GM21390 (cell line): Measurements from ENCODE around the gene PDSS2.
"Not testable (repeated sequence)": the region's sequence is repeated elsewhere in the genome, so short reads cannot be mapped to it uniquely, and the experiment has no call there.

Experiments used
- ATAC-seq: cut with Tn5 transposase; IDR thresholded peaks from one replicate; pipeline ENCODE4 v1.9.1; 2021; ENCODE audit not compliant: unreplicated experiment

PDSS2 gene

DNA sequence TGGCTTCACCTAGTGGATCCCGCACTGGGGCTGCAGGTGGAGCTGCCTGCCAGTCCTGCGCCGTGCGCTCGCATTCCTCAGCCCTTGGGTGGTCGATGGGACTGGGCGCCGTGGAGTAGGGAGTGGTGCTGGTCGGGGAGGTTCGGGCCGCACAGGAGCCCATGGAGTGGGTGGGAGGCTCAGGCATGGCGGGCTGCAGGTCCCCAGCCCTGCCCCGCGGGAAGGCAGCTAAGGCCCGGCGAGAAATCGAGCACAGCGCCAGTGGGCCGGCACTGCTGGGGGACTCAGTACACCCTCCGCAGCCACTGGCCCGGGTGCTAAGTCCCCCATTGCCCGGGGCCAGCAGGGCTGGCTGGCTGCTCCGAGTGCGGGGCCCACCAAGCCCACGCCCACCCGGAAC is 95.2 kb downstream of the PDSS2 start:
- not testable (repeated sequence) for ATAC-seq

DNA sequence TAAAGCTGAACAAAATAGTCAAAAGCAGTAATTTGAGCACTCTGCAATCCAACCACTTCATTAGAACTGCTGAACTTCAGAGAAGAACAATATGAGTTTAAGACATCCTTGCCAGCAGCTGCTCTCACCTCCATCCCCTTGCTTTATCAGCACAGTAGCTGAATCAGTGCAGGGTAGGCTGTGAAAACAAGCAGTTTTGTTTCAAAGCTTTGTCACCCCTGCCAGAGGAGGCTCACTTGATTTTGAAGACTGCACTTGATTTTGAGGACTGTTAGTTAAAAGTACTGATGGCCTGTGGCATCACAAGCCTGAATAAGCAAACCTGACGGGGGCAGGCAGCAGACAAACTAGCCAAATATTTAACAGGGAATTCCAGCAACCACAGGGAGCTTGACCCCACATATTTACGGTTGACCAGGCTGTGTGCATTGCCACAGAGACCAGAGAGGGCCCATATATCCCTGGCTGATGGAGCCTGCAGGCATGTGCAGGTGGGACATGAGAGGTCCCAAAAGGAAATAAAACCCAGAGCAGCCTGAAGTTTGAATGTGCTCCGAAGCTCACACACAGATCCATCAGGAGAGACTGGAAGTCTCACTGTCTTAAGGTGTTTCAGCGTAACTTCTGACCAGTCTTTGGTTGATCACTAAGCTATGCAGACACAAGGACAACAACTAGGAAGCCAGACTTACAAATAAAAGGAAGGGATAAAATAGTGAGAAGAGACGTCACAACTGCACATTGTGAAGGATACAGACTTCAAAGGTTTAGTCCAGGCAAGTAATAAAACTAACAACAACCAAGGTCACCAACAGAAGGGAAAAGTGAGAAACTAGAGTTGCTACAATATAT is 97.4 kb downstream of the PDSS2 start:
- ATAC-seq: no peak

- no peak for ATAC-seq
Measured at GRCh38 chr6:107360476-107360875, 98.9 kb downstream of the PDSS2 start.

DNA sequence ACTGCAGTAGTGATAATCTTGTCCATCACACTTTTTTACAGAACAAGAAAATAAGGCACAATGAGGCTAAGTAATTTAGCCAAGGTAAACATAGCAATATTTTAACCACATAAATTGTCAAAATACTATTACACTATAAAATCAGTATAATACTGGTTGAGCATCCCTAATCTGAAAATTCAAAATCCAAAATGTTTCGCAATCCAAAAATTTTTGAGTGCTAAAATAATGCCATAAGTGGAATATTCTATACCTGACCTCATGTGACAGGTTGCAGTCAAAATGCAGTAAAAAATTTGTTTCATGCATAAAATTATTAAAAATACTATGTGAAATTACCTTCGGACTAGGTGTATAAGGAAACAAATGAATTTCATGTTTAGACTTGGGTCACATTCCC is 101.5 kb downstream of the PDSS2 start:
- no peak for ATAC-seq

GRCh38 chr6:107357031-107357430 is 102.3 kb downstream of the PDSS2 start:
- no peak for ATAC-seq

GRCh38 chr6:107355659-107356058 is 103.7 kb downstream of the PDSS2 start:
- ATAC-seq: no peak

DNA sequence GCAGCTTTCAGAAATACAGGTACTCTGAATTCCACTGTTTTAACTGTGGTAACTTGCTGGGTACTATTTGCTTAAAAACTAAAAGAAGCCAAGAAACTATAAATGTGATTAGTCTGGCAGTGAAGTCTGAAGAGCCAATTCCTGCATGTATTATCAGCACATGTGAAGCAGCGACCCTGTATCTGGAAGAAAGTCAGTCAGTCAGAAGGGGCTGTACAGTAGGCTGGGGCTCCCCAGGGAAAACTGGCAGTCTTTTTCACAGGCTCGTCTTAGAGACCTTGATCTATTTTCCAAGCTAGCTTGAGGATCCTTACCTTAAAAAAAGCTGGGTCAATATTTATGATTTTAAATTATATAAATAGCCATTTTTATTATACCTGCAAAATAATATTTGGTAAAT is 104.9 kb downstream of the PDSS2 start:
- ATAC-seq: no peak

DNA sequence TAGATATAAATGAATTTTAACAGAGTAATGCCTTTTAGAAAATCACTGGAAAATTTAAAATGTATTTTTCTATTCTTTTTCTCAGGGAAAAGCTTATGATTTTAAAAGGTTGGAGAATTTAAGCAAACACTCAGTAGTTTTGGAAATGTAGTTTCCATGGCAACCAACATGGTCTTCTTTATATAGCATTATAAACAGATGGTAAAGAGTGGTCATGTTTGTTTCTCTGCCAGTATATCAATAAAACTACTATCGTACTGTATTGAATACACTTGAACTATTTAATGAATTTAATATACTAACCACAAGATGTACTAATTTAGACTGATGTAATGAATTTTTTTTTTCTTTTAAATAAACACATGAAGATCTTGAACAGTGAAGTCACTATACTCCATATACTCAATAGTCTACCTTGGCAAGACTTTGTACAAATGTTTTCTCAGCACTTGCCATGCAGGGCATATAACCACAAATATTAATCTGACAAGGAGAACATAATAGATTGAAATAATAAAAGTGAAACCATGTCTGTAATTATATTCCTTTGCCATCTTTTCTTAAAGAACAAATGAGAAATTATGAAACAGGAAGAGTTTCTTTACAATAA is 105.5 kb downstream of the PDSS2 start:
- no peak for ATAC-seq

- no peak for ATAC-seq
Measured at GRCh38 chr6:107348224-107348623, 111.1 kb downstream of the PDSS2 start.

DNA sequence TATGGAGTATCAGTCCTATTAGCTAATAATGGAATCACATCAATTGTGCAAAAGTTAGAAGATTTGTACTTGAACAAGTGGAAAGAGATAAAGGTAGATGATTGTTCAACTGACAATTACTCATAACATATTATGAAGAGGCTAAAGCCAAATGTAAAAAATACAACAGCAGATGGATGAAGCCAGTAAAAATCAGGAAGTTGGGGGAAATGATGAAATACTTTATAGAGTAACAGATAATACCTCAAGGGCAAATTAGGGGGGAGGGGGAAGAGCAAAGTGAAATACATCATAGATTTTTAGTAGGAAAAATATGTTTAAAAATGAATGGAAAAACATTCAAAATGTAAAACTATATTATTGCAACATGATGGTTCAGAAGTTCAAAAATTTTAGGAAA is 114.0 kb downstream of the PDSS2 start:
- ATAC-seq: no peak

DNA sequence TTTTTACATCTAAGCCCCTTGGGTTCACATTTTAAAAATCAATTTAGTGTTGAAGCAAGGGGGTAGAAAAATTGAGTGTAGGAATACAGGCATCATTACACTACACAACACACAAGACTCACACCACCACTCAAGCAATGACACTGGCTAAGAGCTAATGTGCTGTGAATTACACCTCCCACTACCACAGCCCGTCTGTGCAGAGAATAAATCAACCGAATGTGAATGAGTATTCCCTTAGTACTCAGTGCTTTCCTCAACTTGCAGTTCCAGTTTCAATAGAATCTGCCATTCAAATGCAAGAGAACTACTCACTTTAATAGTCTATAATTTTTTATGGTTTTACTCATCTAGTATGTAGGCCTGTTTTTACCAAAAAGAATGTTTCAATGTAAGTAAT is 114.4 kb downstream of the PDSS2 start:
- no peak for ATAC-seq

DNA sequence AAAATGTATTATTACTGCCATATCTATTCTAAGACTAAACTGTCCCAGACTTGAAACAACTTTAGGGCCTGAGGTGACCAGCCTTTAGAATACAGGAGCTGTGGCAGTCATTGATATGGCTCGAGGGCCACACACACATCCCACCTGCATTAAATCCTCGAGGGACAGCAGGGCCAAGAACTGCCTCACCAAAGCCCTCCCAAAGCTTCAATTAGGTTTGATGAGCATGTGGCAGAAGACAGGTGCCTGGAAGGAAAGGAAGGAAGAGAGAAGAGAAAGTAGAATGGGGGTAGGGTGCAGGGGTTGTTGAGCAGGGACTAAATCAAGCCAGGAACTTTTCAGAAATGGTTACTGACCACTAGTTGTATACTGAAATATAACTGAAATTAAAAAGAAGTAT is 115.0 kb downstream of the PDSS2 start:
- no peak for ATAC-seq

- no peak for ATAC-seq
Measured at GRCh38 chr6:107342144-107342543, 117.2 kb downstream of the PDSS2 start.

DNA sequence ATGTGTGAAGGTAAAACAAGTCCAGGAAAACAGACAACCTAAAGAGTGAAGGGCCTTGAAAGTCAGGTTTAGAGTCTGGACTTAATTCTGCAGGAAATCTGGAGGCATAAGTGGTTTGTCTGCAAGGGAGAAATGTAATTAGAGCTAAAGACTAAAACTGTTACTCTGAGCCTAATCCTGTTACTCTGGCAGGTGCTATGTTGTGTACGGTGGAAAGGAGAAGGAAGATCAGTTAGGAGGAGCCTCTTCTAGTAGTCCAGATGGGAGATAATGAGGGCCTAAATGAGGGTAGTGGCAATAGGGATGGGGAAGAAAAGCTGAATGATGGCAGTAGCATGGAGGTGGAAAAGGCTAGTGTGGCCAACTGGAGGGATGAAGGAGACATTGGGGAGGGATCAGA is 118.5 kb downstream of the PDSS2 start:
- ATAC-seq: no peak

DNA sequence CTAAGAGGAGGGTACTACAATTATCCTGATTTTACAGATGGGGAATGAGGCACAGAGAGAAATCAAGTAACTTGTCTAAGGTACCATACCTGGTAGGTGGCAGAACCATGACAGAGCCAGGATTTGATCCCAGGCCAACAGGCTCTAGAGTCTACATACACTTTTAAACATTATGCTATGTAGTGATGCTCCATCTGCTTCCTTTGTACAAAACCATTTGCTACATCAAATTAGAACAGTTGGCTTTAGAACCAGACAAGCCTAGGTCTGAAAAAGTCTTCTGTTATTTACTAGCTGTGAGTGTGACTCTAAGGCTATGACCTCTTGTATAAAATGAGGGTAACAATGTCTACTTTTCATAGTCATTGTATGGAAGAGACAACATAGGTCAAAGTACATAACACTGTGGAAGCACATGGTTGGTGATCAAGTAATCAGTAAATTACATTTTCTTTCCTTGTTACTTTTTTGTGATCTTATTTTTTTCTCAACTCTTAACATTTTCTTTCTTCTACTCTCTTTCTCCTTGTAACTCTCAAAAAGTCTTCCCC is 122.1 kb downstream of the PDSS2 start:
- no peak for ATAC-seq

DNA sequence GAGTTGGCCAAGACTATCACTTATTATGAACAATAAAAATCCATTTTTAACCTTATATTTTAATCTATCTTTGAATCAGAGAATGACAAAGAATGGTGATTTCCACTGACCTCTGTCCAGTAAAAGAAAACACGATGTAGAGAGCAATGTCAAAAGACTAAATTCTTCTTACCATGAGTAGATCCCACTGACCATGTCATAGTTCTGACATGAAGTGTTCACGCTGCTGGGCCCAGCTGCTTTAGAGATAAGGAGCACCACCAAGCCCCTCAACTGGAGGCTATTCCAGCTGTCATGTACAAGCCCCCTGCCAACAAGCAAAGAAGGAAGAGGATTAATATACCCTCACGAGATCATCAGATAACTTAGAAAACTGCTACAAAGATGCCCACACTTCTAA is 125.3 kb downstream of the PDSS2 start:
- ATAC-seq: no peak

GRCh38 chr6:107333491-107333890 is 125.9 kb downstream of the PDSS2 start:
- ATAC-seq: no peak

GRCh38 chr6:107331409-107332386 is 127.7 kb downstream of the PDSS2 start:
- no peak for ATAC-seq

- peak; percentile 98 for ATAC-seq
Measured at GRCh38 chr6:107330168-107330567, 129.2 kb downstream of the PDSS2 start.

DNA sequence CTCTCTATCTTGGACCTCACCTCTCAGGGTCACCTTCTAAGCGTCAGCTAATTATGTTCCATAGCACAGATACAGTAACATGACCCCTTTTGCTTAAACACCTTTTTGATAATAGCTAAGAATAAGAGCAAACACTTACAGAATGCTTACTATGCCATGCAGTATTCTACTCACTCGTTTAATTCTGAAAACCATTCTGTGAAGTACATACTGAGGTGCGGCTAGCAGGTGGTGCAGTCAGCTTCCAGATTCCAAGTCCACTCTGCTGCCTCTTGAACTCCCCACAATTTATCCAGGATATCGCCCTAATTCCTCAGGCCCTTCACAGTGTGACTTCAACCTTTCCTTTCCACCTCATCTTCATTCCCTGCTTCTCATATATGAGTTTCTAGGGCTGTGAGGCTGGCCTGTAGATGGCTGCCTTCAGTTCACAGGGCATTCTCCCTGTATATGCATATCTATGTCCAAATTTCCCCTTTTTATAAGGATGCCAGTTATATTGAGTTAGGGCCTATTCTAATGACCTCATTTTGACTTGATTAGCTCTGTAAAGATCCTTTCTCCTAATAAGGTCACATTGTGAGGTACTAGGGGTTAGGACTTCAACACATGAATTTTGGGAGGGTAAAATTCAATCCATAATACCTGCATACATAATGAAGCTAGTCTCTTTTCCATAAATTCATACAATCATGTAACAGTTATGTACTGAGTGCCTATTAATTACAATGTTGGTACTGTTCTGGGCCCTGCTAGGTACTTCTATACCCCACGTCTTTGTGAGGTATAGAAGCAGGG is 130.1 kb downstream of the PDSS2 start:
- no peak for ATAC-seq
